Omental fat pad (tissue), 4 donors: ENCODE measurements around the gene TEAD4. TPM values are rescaled to one million over a fixed set of nuclear protein-coding genes. Genes with fewer than 3 reads are reported as not detected.

Experiments used
- ATAC-seq: fragments of 150-250 bp; one replicate; pipeline ENCODE4 v1.9.1; 2016; ENCODE audit warnings: mild to moderate bottlenecking, moderate library complexity; ENCODE audit not compliant: low FRiP score
- DNase-seq: peaks from one replicate; pipeline ENCODE4 v3.0.0-alpha.2; 2019; ENCODE audit warnings: low spot score
- CTCF ChIP-seq, 3 donors: fragments of 450-650 bp; IDR thresholded peaks; one replicate each; pipeline ENCODE4 v1.5.1; 2016 to 2017; ENCODE audit warnings: antibody characterized with exemption in 3 of 3, mild to moderate bottlenecking in 3 of 3, moderate library complexity in 2 of 3
- total RNA-seq, 4 donors: library from RNA; depleted of rRNA; stranded (reverse); fragments of >200 nt; gene quantifications; one replicate each; pipeline ENCODE4 v1.1.0, GENCODE V29; 2016

TEAD4 gene
- total RNA-seq, 4 donors from 2014 or later, result 14.5 to 79.3 (median 17.0) TPM

GRCh38 chr12:2930865-2931264 is 28.3 kb upstream of the TEAD4 start:
- DNase-seq (no peak), ATAC-seq (no peak)

GRCh38 chr12:2933586-2933985 is 25.6 kb upstream of the TEAD4 start:
- ATAC-seq, result no peak
- DNase-seq, result no peak
- no peak for TF ChIP-seq CTCF (IDR thresholded peaks at IDR 0.05)

More at GRCh38 chr12:2930865-2931264, 28.3 kb upstream of the TEAD4 start:
- TF ChIP-seq CTCF (IDR thresholded peaks at IDR 0.05), result no peak

GRCh38 chr12:2934371-2934770 is 24.8 kb upstream of the TEAD4 start:
- DNase-seq, result no peak

GRCh38 chr12:2936301-2936700 is 22.9 kb upstream of the TEAD4 start:
- TF ChIP-seq CTCF (IDR thresholded peaks at IDR 0.05), result no peak
- DNase-seq, result no peak
- ATAC-seq, result no peak

More at GRCh38 chr12:2934371-2934770, 24.8 kb upstream of the TEAD4 start:
- no peak for ATAC-seq
- no peak for TF ChIP-seq CTCF (IDR thresholded peaks at IDR 0.05)

- TF ChIP-seq CTCF (IDR thresholded peaks at IDR 0.05), result no peak
- DNase-seq (no peak), ATAC-seq (no peak)
Measured at GRCh38 chr12:2937500-2937899, 21.7 kb upstream of the TEAD4 start.

- no peak for TF ChIP-seq CTCF (IDR thresholded peaks at IDR 0.05)
- ATAC-seq (no peak), DNase-seq (no peak)
Measured at GRCh38 chr12:2939191-2939590, 20.0 kb upstream of the TEAD4 start.

GRCh38 chr12:2940564-2940963 is 18.6 kb upstream of the TEAD4 start:
- DNase-seq (no peak), ATAC-seq (no peak)
- no peak for TF ChIP-seq CTCF (IDR thresholded peaks at IDR 0.05)
